Measurements from ENCODE around the gene ZSWIM6. TPM values are rescaled to one million over a fixed set of nuclear protein-coding genes. Genes with fewer than 3 reads are reported as not detected.

Gene ZSWIM6
- total RNA-seq, 2 donors from 2014 or later, result 10.6 to 18.8 TPM

GRCh38 chr5:61595426-61595825 is 263.4 kb downstream of the ZSWIM6 start:
- H3K4me3 ChIP-seq, result no peak overlapping the region
- no peaks in the 10 kb centered on the region for H3K9me3 ChIP-seq
- H3K27me3 ChIP-seq (replicated peaks; ENCODE audit: insufficient read depth), result no peaks in the 10 kb centered on the region
- DNase-seq (ENCODE audit: low spot score), result no peak
- H3K4me1 ChIP-seq (ENCODE audit: control insufficient read depth in 1 of 2, low read depth in 2 of 2), result peaks cover 6 to 15% of the 10 kb centered on the region in 2 donors
- TF ChIP-seq, protein P1, sequence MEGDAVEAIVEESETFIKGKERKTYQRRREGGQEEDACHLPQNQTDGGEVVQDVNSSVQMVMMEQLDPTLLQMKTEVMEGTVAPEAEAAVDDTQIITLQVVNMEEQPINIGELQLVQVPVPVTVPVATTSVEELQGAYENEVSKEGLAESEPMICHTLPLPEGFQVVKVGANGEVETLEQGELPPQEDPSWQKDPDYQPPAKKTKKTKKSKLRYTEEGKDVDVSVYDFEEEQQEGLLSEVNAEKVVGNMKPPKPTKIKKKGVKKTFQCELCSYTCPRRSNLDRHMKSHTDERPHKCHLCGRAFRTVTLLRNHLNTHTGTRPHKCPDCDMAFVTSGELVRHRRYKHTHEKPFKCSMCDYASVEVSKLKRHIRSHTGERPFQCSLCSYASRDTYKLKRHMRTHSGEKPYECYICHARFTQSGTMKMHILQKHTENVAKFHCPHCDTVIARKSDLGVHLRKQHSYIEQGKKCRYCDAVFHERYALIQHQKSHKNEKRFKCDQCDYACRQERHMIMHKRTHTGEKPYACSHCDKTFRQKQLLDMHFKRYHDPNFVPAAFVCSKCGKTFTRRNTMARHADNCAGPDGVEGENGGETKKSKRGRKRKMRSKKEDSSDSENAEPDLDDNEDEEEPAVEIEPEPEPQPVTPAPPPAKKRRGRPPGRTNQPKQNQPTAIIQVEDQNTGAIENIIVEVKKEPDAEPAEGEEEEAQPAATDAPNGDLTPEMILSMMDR (IDR thresholded peaks at IDR 0.05), result no peak
- no peak overlapping the region for H3K27ac ChIP-seq
- ATAC-seq (ENCODE audit: insufficient number of reproducible peaks, low FRiP score, low read depth), result no peak
- no peaks in the 10 kb centered on the region for H3K36me3 ChIP-seq

Other genes with a start within 250 kb of the ZSWIM6 start
- 10 to 100 TPM; 21.3 to 23.9 TPM for gene SMIM15, start 169.8 kb upstream of the ZSWIM6 start, total RNA-seq

Data from thoracic aorta (tissue), 2 donors.